ENCODE data around the gene NAPEPLD. TPM values are rescaled to one million over a fixed set of nuclear protein-coding genes. Genes with fewer than 3 reads are reported as not detected.
A peak's percentile ranks its signal among the peaks of the same experiment; 100 is the strongest.
"Not testable (repeated sequence)": the region's sequence is repeated elsewhere in the genome, so short reads cannot be mapped to it uniquely, and the experiment has no call there.

Gene NAPEPLD
- polyA plus RNA-seq, 1 donor: 47.3 TPM

DNA sequence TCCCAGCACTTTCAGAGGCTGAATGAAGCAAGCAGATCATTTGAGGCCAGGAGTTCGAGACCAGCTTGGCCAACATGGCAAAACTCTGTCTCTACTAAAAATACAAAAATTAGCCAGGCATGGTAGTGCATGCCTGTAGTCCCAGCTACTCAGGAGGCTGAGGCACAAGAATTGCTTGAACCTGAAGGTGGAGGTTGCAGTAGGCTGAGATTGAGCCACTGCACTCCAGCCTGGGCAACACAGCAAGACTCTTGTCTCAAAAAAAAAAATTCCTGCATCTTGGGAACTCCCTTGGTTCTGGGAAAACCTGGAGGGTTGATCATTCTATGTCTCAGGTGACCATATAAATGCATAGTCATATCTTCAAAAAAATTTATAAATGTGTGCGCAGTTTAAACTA is 4.1 kb downstream of the NAPEPLD start:
- not testable (repeated sequence) for H3K27me3 ChIP-seq (ENCODE audit: control insufficient read depth, insufficient read depth, low read length); H3K4me1 ChIP-seq (ENCODE audit: control insufficient read depth, insufficient read depth, low read length); H3K9me3 ChIP-seq (ENCODE audit: control insufficient read depth, low read depth, low read length); H3K27ac ChIP-seq (ENCODE audit: low read length); DNase-seq; H3K36me3 ChIP-seq (ENCODE audit: control insufficient read depth, insufficient read depth, low read length); H3K4me3 ChIP-seq (ENCODE audit: low read length)
- WGBS (ENCODE audit: insufficient coverage, low lambda C conversion rate): 100% methylated on average over 1 of the region's 2 CpGs

DNA sequence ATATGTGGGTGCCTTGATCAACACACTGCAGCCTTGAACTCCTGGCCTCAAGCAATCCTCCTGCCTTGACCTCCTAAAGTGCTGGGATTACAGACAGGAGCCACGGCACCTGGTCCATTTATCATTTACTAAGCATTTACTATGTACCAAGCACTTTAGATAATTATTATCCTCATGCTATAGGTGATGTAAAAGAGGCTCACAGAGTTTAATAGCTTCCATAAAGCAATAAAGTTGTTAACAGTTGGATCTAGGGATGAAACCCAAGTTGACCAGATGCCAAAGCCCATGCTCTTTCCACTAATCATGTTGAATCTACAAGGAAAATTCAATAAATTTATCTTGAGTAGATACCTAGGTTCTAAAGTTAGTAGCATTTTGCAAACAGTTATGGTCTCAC is 5.0 kb downstream of the NAPEPLD start:
- peak in 1 of 2 donors; percentile 54 for DNase-seq
- Histone ChIP-seq H3K4me1 (ENCODE audit: control insufficient read depth, insufficient read depth, low read length) (no peaks in the 10 kb centered on the region), H3K9me3 (ENCODE audit: control insufficient read depth, low read depth, low read length) (no peaks in the 10 kb centered on the region), H3K4me3 (ENCODE audit: low read length) (no peak overlapping the region), H3K27me3 (ENCODE audit: control insufficient read depth, insufficient read depth, low read length) (no peaks in the 10 kb centered on the region), H3K27ac (ENCODE audit: low read length) (peak overlapping the region; percentile 19), H3K36me3 (ENCODE audit: control insufficient read depth, insufficient read depth, low read length) (peaks cover 6% of the 10 kb centered on the region)
- no CpG with 5 or more reads among the region's 1 CpG for WGBS (ENCODE audit: insufficient coverage, low lambda C conversion rate)

DNA sequence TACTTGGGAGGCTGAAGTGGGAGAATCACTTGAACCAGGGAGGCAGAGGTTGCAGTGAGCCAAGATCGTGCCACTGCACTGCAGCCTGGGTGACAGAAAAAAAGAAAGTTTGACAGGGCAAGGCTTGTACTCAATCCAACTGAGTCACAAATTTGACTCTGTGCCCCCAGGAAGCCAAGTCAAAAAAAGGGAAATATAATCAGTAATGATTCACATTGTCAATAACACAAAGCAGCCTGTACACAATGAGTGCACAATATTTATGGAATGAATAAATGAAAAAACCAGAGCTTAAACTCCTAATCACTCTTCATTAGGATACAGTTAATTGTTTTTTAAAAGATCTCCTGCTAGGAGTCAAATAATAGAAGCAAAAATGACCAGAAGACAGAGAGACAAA is 6.4 kb downstream of the NAPEPLD start:
- Histone ChIP-seq H3K27me3 (ENCODE audit: control insufficient read depth, insufficient read depth, low read length) (no peaks in the 10 kb centered on the region), H3K4me3 (ENCODE audit: low read length) (no peak overlapping the region), H3K9me3 (ENCODE audit: control insufficient read depth, low read depth, low read length) (no peaks in the 10 kb centered on the region), H3K4me1 (ENCODE audit: control insufficient read depth, insufficient read depth, low read length) (no peaks in the 10 kb centered on the region), H3K36me3 (ENCODE audit: control insufficient read depth, insufficient read depth, low read length) (peaks cover 6% of the 10 kb centered on the region), H3K27ac (ENCODE audit: low read length) (no peak overlapping the region)
- no CpG with 5 or more reads among the region's 1 CpG for WGBS (ENCODE audit: insufficient coverage, low lambda C conversion rate)
- DNase-seq: no peak

DNA sequence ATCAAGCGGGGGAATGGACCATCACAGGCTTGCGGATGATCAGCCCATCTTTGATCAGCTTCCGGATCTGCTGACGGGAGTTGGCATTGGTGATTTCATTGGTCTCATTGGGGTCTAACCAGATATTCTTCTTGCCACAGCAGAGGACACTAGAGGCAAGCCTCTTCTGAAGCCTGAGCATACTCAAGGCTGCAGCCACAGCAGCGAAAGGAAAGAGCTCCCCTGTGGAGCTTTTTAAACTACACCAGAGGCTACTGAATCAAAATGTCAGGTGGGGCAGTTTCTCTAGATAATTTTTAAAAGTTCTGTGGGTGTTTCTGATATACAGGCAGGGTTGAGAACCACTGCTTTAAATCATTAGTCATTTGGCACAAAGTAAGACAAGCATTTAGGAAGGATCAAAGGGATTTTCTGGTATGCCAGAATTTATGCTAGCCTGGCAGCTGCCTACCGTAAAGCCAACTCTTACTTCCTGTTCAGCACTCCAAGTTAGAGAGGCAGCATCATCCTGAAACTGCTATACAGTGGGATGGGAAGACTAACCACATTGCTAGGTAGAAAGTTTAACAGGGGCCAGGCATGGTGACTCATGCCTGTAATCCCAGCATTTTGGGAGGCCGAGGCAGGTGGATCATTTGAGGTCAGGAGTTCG is 7.0 kb downstream of the NAPEPLD start:
- Histone ChIP-seq H3K27me3 (ENCODE audit: control insufficient read depth, insufficient read depth, low read length) (no peaks in the 10 kb centered on the region), H3K4me1 (ENCODE audit: control insufficient read depth, insufficient read depth, low read length) (no peaks in the 10 kb centered on the region), H3K27ac (ENCODE audit: low read length) (no peak overlapping the region), H3K9me3 (ENCODE audit: control insufficient read depth, low read depth, low read length) (no peaks in the 10 kb centered on the region), H3K36me3 (ENCODE audit: control insufficient read depth, insufficient read depth, low read length) (peaks cover 6% of the 10 kb centered on the region), H3K4me3 (ENCODE audit: low read length) (no peak overlapping the region)
- no peak for DNase-seq
- WGBS (ENCODE audit: insufficient coverage, low lambda C conversion rate): no CpG with 5 or more reads among the region's 8 CpGs

DNA sequence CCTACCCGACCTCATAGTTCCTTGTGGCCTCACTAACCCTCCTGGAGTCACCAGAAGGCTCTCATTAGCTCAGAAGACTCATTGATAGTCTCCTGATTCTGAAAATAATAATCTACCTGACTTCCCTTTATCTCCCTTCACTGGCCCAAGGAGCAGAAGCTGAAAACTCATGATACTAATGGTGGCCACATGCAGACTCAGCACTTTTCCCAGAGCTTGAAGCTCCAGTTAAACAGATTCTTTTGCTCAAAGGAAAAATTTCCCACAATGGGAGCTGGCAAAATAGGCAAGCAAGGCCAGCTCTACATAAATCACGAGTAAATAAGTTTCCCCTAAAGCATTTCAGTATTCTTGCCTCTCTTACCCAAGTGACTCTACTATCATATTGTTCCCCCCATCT is 8.2 kb downstream of the NAPEPLD start:
- Histone ChIP-seq H3K27ac (ENCODE audit: low read length) (no peak overlapping the region), H3K9me3 (ENCODE audit: control insufficient read depth, low read depth, low read length) (no peaks in the 10 kb centered on the region), H3K36me3 (ENCODE audit: control insufficient read depth, insufficient read depth, low read length) (peaks cover 6% of the 10 kb centered on the region), H3K27me3 (ENCODE audit: control insufficient read depth, insufficient read depth, low read length) (no peaks in the 10 kb centered on the region), H3K4me1 (ENCODE audit: control insufficient read depth, insufficient read depth, low read length) (no peaks in the 10 kb centered on the region), H3K4me3 (ENCODE audit: low read length) (no peak overlapping the region)
- DNase-seq: no peak
- 100% methylated on average over 2 of the region's 2 CpGs for WGBS (ENCODE audit: insufficient coverage, low lambda C conversion rate)

DNA sequence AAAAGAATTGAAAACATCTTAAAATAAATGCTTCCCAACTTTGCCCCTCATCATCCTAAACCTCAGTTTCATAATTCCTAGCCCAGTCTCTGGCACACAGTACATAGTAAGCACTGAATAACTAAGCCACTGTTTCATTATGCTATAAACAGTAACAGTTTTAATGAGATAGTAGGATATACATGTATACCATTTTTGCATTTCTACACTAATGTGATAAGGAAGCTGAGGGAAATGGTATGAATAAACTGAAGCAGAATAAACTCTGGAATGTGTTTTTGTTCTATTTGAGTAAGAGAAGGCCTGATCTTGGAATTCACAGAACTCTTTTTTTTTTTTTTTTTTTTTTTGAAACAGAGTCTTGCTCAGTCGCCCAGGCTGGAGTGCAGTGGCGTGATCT is 8.8 kb downstream of the NAPEPLD start:
- Histone ChIP-seq H3K9me3 (ENCODE audit: control insufficient read depth, low read depth, low read length) (no peaks in the 10 kb centered on the region), H3K27me3 (ENCODE audit: control insufficient read depth, insufficient read depth, low read length) (no peaks in the 10 kb centered on the region), H3K4me1 (ENCODE audit: control insufficient read depth, insufficient read depth, low read length) (no peaks in the 10 kb centered on the region), H3K4me3 (ENCODE audit: low read length) (no peak overlapping the region), H3K27ac (ENCODE audit: low read length) (no peak overlapping the region), H3K36me3 (ENCODE audit: control insufficient read depth, insufficient read depth, low read length) (peaks cover 6% of the 10 kb centered on the region)
- DNase-seq: no peak
- no CpG with 5 or more reads among the region's 2 CpGs for WGBS (ENCODE audit: insufficient coverage, low lambda C conversion rate)

DNA sequence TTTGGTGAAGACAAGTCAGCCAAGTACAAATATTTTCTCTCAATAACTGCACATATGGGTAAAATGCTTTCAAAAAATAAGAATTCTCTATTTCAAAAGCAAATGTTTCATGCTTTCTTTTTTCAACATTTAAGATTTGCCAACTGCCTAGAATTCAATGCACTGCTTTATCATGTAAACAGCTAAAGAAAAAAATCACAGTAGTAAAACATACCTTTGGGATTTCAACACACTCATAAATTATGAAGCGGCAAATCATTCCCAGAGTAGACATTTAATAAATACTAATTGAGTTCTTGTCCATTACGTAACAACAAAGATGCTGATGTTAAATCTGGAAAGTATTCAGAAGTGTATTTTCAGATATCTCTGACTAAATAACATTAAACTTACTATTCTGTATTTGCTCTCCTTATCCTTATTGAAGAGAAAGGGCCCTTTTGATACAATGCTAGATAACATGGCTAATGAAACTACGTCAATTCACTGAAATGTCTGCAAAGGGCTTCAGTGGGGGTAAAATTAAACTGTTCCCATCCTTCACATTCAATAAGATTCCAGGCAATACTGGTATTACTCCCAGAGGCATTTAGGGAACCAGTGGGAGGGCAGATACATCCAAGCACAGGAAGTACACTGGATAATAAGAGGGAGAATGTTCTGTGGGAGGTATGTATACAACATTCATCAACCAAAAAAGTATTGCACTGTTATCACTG is 13.9 kb downstream of the NAPEPLD start:
- Histone ChIP-seq H3K36me3 (ENCODE audit: control insufficient read depth, insufficient read depth, low read length) (no peaks in the 10 kb centered on the region), H3K4me1 (ENCODE audit: control insufficient read depth, insufficient read depth, low read length) (no peaks in the 10 kb centered on the region), H3K4me3 (ENCODE audit: low read length) (no peak overlapping the region), H3K9me3 (ENCODE audit: control insufficient read depth, low read depth, low read length) (no peaks in the 10 kb centered on the region), H3K27ac (ENCODE audit: low read length) (no peak overlapping the region), H3K27me3 (ENCODE audit: control insufficient read depth, insufficient read depth, low read length) (no peaks in the 10 kb centered on the region)
- WGBS (ENCODE audit: insufficient coverage, low lambda C conversion rate): 82% methylated on average over 2 of the region's 3 CpGs
- no peak for DNase-seq

DNA sequence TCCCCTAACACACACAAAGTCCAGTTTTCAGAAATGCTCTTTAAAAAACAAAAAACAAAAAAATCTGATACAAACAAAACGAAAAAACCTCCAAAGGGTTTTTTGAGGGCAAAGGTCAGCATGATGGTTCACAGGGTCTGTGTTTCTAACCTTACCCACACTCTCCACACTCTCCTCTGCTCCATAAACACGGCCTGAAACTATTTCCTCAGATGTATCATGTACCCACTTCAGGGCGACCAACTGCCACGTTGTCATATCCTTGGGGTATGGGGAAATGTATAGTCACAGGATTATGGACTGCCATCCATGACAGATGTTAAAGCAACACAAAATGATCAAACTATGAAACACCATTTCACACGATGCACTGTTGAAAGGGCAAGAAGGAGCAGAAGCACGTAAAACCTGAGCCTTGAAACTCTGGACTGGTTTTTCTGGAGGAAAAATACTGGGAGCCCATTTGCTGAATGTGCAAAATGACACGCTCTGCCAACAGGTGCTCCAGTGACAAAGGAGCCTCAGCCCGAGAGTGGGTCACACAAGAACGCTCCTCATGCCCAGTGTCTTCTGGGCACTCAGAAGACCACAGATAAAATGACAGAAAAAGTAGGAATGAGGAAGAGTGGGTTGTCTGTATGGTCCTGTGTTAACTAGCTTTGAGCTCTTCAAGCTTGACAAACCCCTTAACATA is 15.8 kb downstream of the NAPEPLD start:
- Histone ChIP-seq H3K4me3 (ENCODE audit: low read length) (no peak overlapping the region), H3K36me3 (ENCODE audit: control insufficient read depth, insufficient read depth, low read length) (peaks cover 2% of the 10 kb centered on the region), H3K27ac (ENCODE audit: low read length) (no peak overlapping the region), H3K4me1 (ENCODE audit: control insufficient read depth, insufficient read depth, low read length) (peaks cover 5% of the 10 kb centered on the region), H3K27me3 (ENCODE audit: control insufficient read depth, insufficient read depth, low read length) (no peaks in the 10 kb centered on the region), H3K9me3 (ENCODE audit: control insufficient read depth, low read depth, low read length) (no peaks in the 10 kb centered on the region)
- WGBS (ENCODE audit: insufficient coverage, low lambda C conversion rate): no CpG with 5 or more reads among the region's 9 CpGs
- no peak for DNase-seq

DNA sequence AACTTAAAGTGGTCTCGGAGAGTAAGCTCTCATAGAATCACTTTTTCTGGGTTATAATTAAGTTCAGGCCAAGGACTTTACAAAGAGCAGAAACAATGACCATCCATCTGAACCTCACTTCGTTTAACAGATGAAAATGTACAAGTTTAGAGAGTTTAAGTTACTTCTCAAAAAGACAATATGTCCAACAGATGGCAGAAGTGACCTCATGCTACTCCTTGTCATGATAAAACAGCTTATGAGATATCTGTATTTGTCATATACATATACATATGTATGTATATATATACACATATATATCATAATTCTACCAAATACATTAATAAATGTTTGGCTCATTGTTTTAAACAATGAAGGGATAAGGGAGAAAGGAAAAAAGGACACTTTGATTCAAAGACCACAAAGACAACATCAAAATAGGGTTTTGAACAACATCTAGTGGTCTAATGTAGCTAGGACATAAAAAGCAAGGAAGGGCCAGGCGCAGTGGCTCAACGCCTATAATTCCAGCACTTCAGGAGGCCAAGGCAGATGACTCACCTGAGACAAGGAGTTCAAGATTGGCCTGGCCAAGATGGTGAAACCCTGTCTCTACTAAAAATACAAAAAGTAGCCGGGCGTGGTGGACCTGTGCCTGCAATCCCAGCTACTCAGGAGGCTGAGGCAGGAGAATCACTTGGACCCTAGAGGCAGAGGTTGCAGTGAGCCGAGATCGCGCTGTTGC is 17.8 kb downstream of the NAPEPLD start:
- Histone ChIP-seq H3K9me3 (ENCODE audit: control insufficient read depth, low read depth, low read length) (no peaks in the 10 kb centered on the region), H3K4me3 (ENCODE audit: low read length) (no peak overlapping the region), H3K27ac (ENCODE audit: low read length) (no peak overlapping the region), H3K4me1 (ENCODE audit: control insufficient read depth, insufficient read depth, low read length) (peaks cover 5% of the 10 kb centered on the region), H3K27me3 (ENCODE audit: control insufficient read depth, insufficient read depth, low read length) (no peaks in the 10 kb centered on the region), H3K36me3 (ENCODE audit: control insufficient read depth, insufficient read depth, low read length) (peaks cover 17% of the 10 kb centered on the region)
- 100% methylated on average over 6 of the region's 9 CpGs for whole genome bisulfite sequencing (ENCODE audit: insufficient coverage, low lambda C conversion rate)
- no peak for DNase-seq

All from large intestine (tissue), 3 donors.